ENCODE results near the gene PRIM2. TPM values are rescaled to one million over a fixed set of nuclear protein-coding genes. Genes with fewer than 3 reads are reported as not detected.
"Not testable (repeated sequence)": the region's sequence is repeated elsewhere in the genome, so short reads cannot be mapped to it uniquely, and the experiment has no call there.

Gene PRIM2
- polyA plus RNA-seq (ENCODE audit: low read depth in 6 of 6), result 10 to 100 TPM in 1 of 6 donors, 1 to 10 TPM in 5; 3.8 to 11.4 (median 8.8) TPM

DNA sequence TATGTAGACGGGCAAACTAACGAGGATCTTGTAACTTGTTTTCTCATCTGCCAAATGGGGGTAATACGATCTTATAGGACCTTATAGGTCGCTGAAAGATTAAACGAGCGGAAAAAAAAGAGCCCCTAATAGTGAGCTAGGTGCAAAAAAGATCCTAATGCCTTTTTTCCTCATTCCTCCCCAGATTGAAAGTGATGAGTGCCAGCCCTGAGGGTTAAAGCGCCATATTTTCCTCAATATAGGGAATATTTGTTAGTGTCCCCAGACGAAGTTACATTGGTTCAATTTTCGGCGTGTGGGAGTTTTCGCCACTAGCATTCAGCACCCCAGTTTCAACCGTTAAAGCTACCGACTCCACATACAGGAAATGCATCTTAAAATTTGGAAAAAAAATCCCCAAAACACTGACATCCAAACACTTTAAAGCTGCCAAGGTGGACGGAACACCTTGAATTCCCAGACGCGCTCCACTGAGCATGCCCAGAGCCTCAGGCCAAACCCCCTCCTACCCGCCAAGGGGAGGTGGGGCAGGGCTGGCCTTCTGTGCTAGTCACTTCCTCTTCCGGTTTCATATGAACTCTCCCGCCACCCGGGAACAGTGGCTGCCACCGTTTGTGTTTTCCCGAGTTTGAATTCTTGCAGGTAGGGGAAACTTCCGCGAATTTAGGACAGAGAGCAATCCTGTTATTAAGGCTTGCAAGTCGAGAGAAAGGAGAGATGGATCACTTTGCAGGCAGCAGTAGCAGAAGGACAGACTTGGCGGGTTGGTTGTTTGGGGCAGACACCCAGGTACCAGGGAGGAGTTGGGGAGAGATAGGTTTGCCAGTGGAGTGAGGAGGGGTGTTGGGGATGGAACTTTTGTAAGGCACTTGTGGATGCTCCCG, at the start of gene PRIM2:
TSS of gene PRIM2 (plus strand) at position 571 of the 884 bp plus-strand sequence. CDS start 816 bp downstream, outside the sequence.
- H3K27me3 Mint-ChIP-seq, result peaks cover 0 to 4% (median 0%) of the 10 kb centered on the region in 3 donors
- H3K9me3 Mint-ChIP-seq, result no peaks in the 10 kb centered on the region
- ATAC-seq (ENCODE audit: low read depth in 2 of 2) (peak; percentile 73 to 74), DNase-seq (peak; percentile 64)
- H3K4me3 Mint-ChIP-seq, result peak within 1 kb of the TSS; percentile 87 to 100 (median 98)
- peak within 1 kb of the TSS; percentile 86 to 98 (median 96) for H3K27ac Mint-ChIP-seq
- peaks cover 18 to 25% (median 20%) of the 10 kb centered on the region in 3 donors for H3K4me1 Mint-ChIP-seq
- H3K36me3 Mint-ChIP-seq, result peaks cover 6 to 19% of the 10 kb centered on the region in 2 donors

- DNase-seq (no peak), ATAC-seq (ENCODE audit: low read depth in 2 of 2) (no peak)
- Mint-ChIP-seq H3K9me3 (peaks cover 0 to under 1% (median 0%) of the 10 kb centered on the region in 7 donors), H3K27ac (no peak overlapping the region), H3K36me3 (no peaks in the 10 kb centered on the region), H3K27me3 (peaks cover 9 to 15% (median 13%) of the 10 kb centered on the region in 3 donors), H3K4me1 (no peaks in the 10 kb centered on the region), H3K4me3 (no peak overlapping the region)
Measured at GRCh38 chr6:57268294-57268640, 49.2 kb upstream of the PRIM2 start.

DNA sequence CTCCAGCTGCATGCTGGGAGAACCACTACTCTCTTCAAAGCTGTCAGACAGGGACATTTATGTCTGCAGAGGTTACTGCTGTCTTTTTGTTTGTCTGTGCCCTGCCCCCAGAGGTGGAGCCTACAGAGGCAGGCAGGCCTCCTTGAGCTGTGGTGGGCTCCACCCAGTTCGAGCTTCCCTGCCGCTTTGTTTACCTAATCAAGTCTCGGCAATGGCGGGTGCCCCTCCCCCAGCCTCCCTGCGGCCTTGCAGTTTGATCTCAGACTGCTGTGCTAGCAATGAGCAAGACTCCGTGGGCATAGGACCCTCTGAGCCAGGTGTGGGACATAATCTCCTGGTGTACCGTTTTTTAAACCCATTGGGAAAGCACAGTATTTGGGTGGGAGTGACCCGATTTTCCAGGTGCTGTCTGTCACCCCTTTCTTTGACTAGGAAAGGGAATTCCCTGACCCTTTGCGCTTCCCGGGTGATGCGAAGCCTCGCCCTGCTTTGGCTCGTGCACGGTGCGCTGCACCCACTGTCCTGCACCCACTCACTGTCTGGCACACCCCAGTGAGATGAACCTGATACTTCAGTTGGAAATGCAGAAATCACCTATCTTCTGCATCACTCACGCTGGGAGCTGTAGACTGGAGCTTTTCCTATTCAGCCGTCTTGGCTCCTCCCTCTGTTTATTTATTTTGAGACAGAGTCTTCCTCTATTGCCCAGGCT, 43.2 kb upstream of the PRIM2 start:
- not testable (repeated sequence) for H3K36me3 Mint-ChIP-seq; H3K4me3 Mint-ChIP-seq; DNase-seq; ATAC-seq (ENCODE audit: low read depth in 2 of 2); H3K9me3 Mint-ChIP-seq; H3K27ac Mint-ChIP-seq; H3K4me1 Mint-ChIP-seq
- H3K27me3 Mint-ChIP-seq, result peaks cover 4 to 37% (median 9%) of the 10 kb centered on the region in 3 donors

GRCh38 chr6:57275384-57275783, 42.0 kb upstream of the PRIM2 start:
- ATAC-seq (ENCODE audit: low read depth in 2 of 2), result no peak
- Mint-ChIP-seq H3K36me3 (no peaks in the 10 kb centered on the region), H3K4me3 (no peak overlapping the region), H3K27ac (no peak overlapping the region), H3K4me1 (no peaks in the 10 kb centered on the region), H3K9me3 (peaks cover 0 to 3% (median 0%) of the 10 kb centered on the region in 7 donors), H3K27me3 (peaks cover 10 to 44% (median 16%) of the 10 kb centered on the region in 3 donors)
- DNase-seq, result no peak

DNA sequence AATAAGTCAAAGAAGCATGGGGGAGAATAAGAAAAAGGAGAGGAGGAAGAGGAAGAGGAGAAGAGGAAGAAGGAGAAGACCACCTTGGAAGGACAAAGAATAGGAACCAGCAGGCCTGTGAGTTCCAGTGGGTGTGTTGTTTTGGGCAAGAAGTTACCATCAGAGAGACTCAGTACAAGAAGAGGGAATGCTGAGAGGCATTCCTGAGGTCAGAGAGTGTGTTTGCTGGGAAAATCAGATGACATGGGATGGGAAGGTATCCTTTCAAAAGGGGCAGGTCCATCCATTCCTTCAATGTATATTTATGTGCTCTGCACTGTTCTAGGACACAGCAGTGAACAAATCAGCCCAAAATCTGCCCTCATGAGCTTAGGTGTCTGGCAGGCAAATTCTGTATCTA, 40.5 kb upstream of the PRIM2 start:
- Mint-ChIP-seq H3K27ac (no peak overlapping the region), H3K4me3 (no peak overlapping the region), H3K4me1 (no peaks in the 10 kb centered on the region), H3K27me3 (peaks cover 10 to 44% (median 16%) of the 10 kb centered on the region in 3 donors), H3K9me3 (peaks cover 0 to 3% (median 0%) of the 10 kb centered on the region in 7 donors), H3K36me3 (no peaks in the 10 kb centered on the region)
- no peak for DNase-seq
- ATAC-seq (ENCODE audit: low read depth in 2 of 2), result no peak

GRCh38 chr6:57278570-57278969, 38.9 kb upstream of the PRIM2 start:
- no peaks in the 10 kb centered on the region for H3K4me1 Mint-ChIP-seq
- peaks cover 9 to 38% (median 10%) of the 10 kb centered on the region in 3 donors for H3K27me3 Mint-ChIP-seq
- H3K27ac Mint-ChIP-seq, result no peak overlapping the region

DNA sequence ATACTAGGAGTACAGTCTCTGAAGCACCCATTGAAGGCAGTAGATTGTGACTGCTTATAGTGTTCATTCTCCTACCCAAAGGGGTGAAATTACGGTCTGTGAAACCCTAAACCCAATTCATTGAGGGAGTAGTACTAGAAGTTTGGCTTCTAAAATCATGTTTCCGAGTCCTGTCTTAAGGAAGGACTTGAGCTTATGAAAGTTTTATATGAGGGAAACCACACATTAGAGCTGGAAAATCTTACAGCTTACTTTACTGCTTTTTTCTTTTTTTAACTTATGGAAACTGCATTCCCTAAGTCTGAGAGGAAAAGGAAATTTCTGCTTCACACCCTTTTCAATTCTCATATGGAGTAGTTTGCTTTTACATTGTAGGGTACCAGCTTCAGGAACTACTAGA, 38.4 kb upstream of the PRIM2 start:
- DNase-seq (no peak), ATAC-seq (ENCODE audit: low read depth in 2 of 2) (no peak)
- Mint-ChIP-seq H3K36me3 (no peaks in the 10 kb centered on the region), H3K4me1 (no peaks in the 10 kb centered on the region), H3K9me3 (no peaks in the 10 kb centered on the region), H3K4me3 (no peak overlapping the region), H3K27me3 (peaks cover 8 to 33% (median 10%) of the 10 kb centered on the region in 3 donors), H3K27ac (no peak overlapping the region)

More at GRCh38 chr6:57278570-57278969, 38.9 kb upstream of the PRIM2 start:
- Mint-ChIP-seq H3K9me3 (no peaks in the 10 kb centered on the region), H3K36me3 (no peaks in the 10 kb centered on the region), H3K4me3 (no peak overlapping the region)
- ATAC-seq (ENCODE audit: low read depth in 2 of 2), result no peak
- no peak for DNase-seq

DNA sequence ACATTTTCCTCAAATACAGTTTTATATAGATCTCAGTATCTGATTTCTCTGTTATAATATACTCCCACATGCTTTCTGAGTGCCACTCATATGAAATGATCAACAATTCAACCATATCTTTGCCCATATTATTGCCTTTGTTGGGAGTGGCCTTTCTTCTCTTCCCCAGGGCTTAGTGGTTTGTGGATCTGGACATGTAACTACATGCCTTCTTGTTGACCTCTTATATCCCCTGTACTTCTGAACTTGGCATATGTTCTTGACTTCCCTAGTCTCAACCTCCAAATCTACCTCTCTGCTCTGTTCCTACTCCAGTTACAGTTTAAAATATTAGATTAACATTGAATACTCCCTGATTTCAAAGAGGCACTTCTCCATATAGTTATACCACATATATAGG, 34.3 kb upstream of the PRIM2 start:
- H3K36me3 Mint-ChIP-seq, result no peaks in the 10 kb centered on the region
- ATAC-seq (ENCODE audit: low read depth in 2 of 2), result no peak
- H3K27ac Mint-ChIP-seq, result no peak overlapping the region
- no peaks in the 10 kb centered on the region for H3K4me1 Mint-ChIP-seq
- no peak overlapping the region for H3K4me3 Mint-ChIP-seq
- no peak for DNase-seq
- H3K9me3 Mint-ChIP-seq, result peaks cover 0 to 7% (median 0%) of the 10 kb centered on the region in 7 donors
- H3K27me3 Mint-ChIP-seq, result peaks cover 18 to 31% (median 24%) of the 10 kb centered on the region in 3 donors

DNA sequence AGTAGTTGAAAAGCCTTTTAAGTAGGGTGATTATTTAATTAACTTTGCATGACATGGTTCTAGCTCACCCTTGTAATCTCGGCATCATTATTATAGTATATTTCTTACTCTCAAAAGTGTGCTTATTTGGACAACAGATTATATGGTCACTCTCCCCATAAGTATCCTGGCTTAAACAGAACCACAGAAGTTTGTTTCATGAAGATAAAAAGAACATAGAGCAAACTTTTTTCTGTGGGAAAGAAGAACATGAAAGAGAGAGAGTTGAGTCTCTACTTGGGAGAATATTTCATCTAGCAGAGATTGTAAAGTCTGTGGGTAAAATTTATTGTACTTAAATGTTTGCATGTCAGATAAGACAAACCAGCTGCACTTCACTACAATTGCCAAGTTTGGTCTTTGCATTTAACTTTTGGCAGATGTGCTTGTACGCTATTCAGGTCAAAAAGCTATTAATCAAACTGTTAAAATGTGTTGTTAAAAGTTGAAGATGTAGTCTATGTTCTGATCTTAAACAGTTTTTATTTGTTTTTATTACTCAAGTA, 33.4 kb upstream of the PRIM2 start:
- Mint-ChIP-seq H3K36me3 (no peaks in the 10 kb centered on the region), H3K27me3 (peaks cover 18 to 29% (median 28%) of the 10 kb centered on the region in 3 donors), H3K4me1 (no peaks in the 10 kb centered on the region), H3K27ac (no peak overlapping the region), H3K9me3 (peaks cover 0 to 7% (median 0%) of the 10 kb centered on the region in 7 donors), H3K4me3 (no peak overlapping the region)
- DNase-seq (no peak), ATAC-seq (ENCODE audit: low read depth in 2 of 2) (no peak)

GRCh38 chr6:57288136-57288535, 29.3 kb upstream of the PRIM2 start:
- not testable (repeated sequence) for DNase-seq; H3K27ac Mint-ChIP-seq; ATAC-seq (ENCODE audit: low read depth in 2 of 2); H3K9me3 Mint-ChIP-seq; H3K4me3 Mint-ChIP-seq; H3K36me3 Mint-ChIP-seq; H3K4me1 Mint-ChIP-seq
- H3K27me3 Mint-ChIP-seq, result peaks cover 15 to 24% (median 24%) of the 10 kb centered on the region in 3 donors

- ATAC-seq (ENCODE audit: low read depth in 2 of 2); H3K9me3 Mint-ChIP-seq; H3K27me3 Mint-ChIP-seq; H3K4me1 Mint-ChIP-seq; H3K4me3 Mint-ChIP-seq; H3K36me3 Mint-ChIP-seq; H3K27ac Mint-ChIP-seq; DNase-seq: not testable (repeated sequence)
Measured at GRCh38 chr6:57293472-57293871, 24.0 kb upstream of the PRIM2 start.

GRCh38 chr6:57294862-57295445, 22.5 kb upstream of the PRIM2 start:
- Mint-ChIP-seq H3K27me3 (peaks cover 0 to 5% (median 5%) of the 10 kb centered on the region in 3 donors), H3K4me1 (no peaks in the 10 kb centered on the region), H3K36me3 (no peaks in the 10 kb centered on the region), H3K9me3 (peaks cover 0 to 4% (median 0%) of the 10 kb centered on the region in 7 donors), H3K27ac (no peak overlapping the region), H3K4me3 (no peak overlapping the region)
- no peak for ATAC-seq (ENCODE audit: low read depth in 2 of 2)
- no peak for DNase-seq

DNA sequence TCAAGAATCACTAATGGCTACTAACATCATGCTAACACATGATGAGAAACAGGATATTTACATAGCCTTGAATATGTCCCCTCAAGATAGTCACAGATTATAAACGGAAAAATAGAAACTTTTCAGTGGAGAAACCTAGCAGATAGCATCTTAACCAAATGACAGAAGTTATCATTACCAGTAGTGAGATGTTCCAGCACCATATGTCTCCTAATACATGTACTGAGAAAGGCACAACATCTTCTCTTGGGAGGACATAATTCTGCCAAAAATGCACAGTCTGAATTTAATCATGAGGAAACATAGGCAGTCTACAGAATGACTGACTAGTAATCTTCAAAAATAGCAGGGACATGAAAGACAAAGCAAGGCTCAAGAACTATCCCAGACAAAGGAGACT, 19.9 kb upstream of the PRIM2 start:
- Mint-ChIP-seq H3K27me3 (peaks cover 0 to 5% (median 5%) of the 10 kb centered on the region in 3 donors), H3K9me3 (no peaks in the 10 kb centered on the region), H3K4me1 (no peaks in the 10 kb centered on the region), H3K36me3 (no peaks in the 10 kb centered on the region), H3K4me3 (no peak overlapping the region), H3K27ac (no peak overlapping the region)
- DNase-seq, result no peak
- no peak for ATAC-seq (ENCODE audit: low read depth in 2 of 2)
